Spleen (tissue), 11 donors: ENCODE measurements around the gene RNF166. TPM values are rescaled to one million over a fixed set of nuclear protein-coding genes. Genes with fewer than 3 reads are reported as not detected.

Experiments used
- DNase-seq: peaks from one replicate; pipeline ENCODE4 v3.0.0-alpha.2; 2020
- H3K27ac ChIP-seq, 8 donors: fragments of 200-600 bp; sonication (generic) in 7 of 8; 1 replicate in 4 of 8; 2 replicates in 4 of 8; pipeline versions ENCODE4 v1.5.0 to v1.8.0; 2016 to 2021; ENCODE audit warnings: inconsistent platforms in 4 of 8, mild to moderate bottlenecking in 4 of 8, moderate library complexity in 1 of 8
- H3K27me3 ChIP-seq, 7 donors: fragments of 200-600 bp; sonication (generic) in 6 of 7; replicated peaks in 1 of 7; 1 replicate in 4 of 7; 2 replicates in 3 of 7; pipeline versions ENCODE4 v1.5.0 to v1.8.0; 2016 to 2021; ENCODE audit warnings: inconsistent platforms in 3 of 7, mild to moderate bottlenecking in 1 of 7
- H3K36me3 ChIP-seq, 6 donors: fragments of 200-600 bp; sonication (generic) in 5 of 6; 1 replicate in 4 of 6; 2 replicates in 2 of 6; pipeline versions ENCODE4 v1.5.0 to v1.8.0; 2016 to 2021; ENCODE audit warnings: inconsistent platforms in 2 of 6
- H3K4me1 ChIP-seq, 6 donors: fragments of 200-600 bp; sonication (generic) in 5 of 6; 1 replicate in 3 of 6; 2 replicates in 3 of 6; pipeline versions ENCODE4 v1.5.0 to v1.8.0; 2016 to 2021; ENCODE audit warnings: inconsistent platforms in 3 of 6
- H3K4me3 ChIP-seq, 8 donors: fragments of 200-600 bp; sonication (generic) in 7 of 8; 1 replicate in 4 of 8; 2 replicates in 4 of 8; pipeline versions ENCODE4 v1.5.0 to v1.8.0; 2016 to 2021; ENCODE audit warnings: inconsistent platforms in 4 of 8, mild to moderate bottlenecking in 4 of 8, moderate library complexity in 2 of 8
- H3K9me3 ChIP-seq, 8 donors: fragments of 200-600 bp; sonication (generic) in 7 of 8; 1 replicate in 4 of 8; 2 replicates in 4 of 8; pipeline versions ENCODE4 v1.5.0 to v1.8.0; 2016 to 2021; ENCODE audit warnings: inconsistent platforms in 4 of 8
- CTCF ChIP-seq, 11 experiments: fragments of 200-600 bp in 7 of 11; fragments of 450-650 bp in 4 of 11; sonication (generic) in 4 of 11; IDR thresholded peaks in 8 of 11; conservative IDR thresholded peaks in 3 of 11; 1 replicate in 7 of 11; 2 replicates in 4 of 11; pipeline versions ENCODE4 v1.4.0 to v1.8.0; 2016 to 2021; ENCODE audit warnings: antibody characterized with exemption in 11 of 11, inconsistent platforms in 4 of 11, mild to moderate bottlenecking in 1 of 11
- POLR2A ChIP-seq, 3 donors: fragments of 450-650 bp; IDR thresholded peaks; one replicate each; pipeline ENCODE4 v1.5.1; 2017; ENCODE audit warnings: antibody characterized with exemption in 3 of 3, mild to moderate bottlenecking in 1 of 3
- POLR2AphosphoS5 ChIP-seq, 3 donors: sonication (generic); formaldehyde crosslinking; IDR thresholded peaks; one replicate each; pipeline ENCODE4 v1.5.1; 2017; ENCODE audit warnings: antibody characterized with exemption in 3 of 3
- WGBS, 5 donors: extraction: QIAGEN DNeasy Blood & Tissue Kit in 3 of 5; methylation state at CpG; one replicate each; pipeline versions ENCODE4 v1.1.5 to v1.1.7; 2013 to 2018; 5-methylcytosine and 5-hydroxymethylcytosine counted together
- intact Hi-C: fragments of 100-400 bp; cut with DNase I; formaldehyde crosslinking; loops from one replicate; pipeline ENCODE4 v1.15.0; 2023; ENCODE audit warnings: low total_unique reads
- polyA plus RNA-seq, 3 donors: library from polyadenylated mRNA; stranded (reverse); fragments of 200-250 nt; gene quantifications; one replicate each; pipeline ENCODE4 v1.2.1, GENCODE V29; 2013
- total RNA-seq, 7 donors: library from RNA; depleted of rRNA in 3 of 7; stranded (reverse); fragments of >200 nt in 3 of 7; fragmentation: NEBNext Ultra II Directional in 4 of 7; extraction: Animal tissue kit (Norgen Biotek cat#: 25700) in 4 of 7; gene quantifications; one replicate each; pipeline versions ENCODE4 v1.1.0 to v1.2.1, GENCODE V29; 2016 to 2021
- donor health status: healthy with polysubstance abuse.
- donor health status: DM: no; HTN: no; CAD: no; lungs with moderate emphysema.
- donor health status: DM: no; HTN: no; CAD: no.
- donor health status: Bipolar disorder and iron deficiency.
- donor health status: healthy.
- donor health status: DM: no; HTN: no; CAD: no.
- donor health status: DM: yes; HTN: yes; CAD: no.

Gene RNF166
- total and polyA plus RNA-seq, 10 donors: 55.7 to 135 (median 98.8) TPM

DNA sequence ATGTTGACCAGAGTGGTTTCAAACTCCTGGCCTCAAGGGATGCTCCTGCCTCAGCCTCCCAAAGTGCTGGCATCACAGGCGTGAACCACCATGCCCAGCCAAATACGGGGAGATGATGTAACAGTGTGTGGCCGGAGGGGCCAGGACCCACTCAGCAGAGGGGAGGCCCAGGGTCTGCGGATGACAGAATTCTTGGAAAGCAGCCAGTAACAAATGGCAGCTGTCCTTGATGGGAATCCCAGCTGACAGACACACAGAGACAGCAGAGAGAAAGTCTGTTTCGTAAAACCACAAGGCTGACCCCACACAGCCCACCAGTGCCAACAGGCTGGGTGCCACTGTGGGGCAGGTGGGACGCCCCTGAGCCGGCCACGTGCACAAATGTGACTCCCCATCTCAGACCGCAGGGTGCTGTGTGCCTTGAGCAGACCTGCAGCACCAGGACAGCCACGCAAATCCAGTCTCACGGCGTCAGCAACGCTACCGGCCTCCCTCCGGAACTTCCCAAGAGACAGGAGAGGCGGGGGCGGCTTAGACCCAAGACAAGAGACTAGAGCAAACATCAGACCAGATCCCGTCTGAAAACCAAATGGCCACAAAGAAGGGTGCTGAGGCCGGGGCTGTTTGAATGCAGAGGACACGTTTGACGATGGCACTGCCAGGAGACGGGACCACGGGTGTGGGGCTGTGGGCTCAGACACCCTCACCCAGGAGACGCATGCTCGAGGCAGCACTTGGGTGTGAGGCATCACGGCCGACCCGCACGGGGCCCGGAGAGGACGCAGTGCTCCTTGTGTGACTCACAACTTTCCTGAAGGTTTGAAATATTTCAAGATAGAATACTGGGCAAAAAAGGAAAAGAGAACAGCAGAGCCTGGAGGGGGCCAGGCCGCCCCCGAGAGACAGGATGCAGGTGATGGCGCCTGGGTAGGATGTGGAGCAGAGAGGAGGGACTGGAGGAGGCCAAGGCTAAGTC, 24.7 kb upstream of the RNF166 start:
- intact Hi-C loops: loop anchor here (10.0 kb wide), 1 partner anchor 484 kb away; the partner anchor contains the start of gene ZNF778
- TF ChIP-seq POLR2AphosphoS5 (IDR thresholded peaks at IDR 0.05): no peak
- no peak for TF ChIP-seq CTCF (IDR thresholded peaks at IDR 0.05 in 8 of 11, conservative IDR thresholded peaks at IDR 0.05 in 3 of 11)
- TF ChIP-seq POLR2A (IDR thresholded peaks at IDR 0.05): no peak
- Histone ChIP-seq H3K27ac (no peak overlapping the region), H3K9me3 (no peaks in the 10 kb centered on the region), H3K4me1 (no peaks in the 10 kb centered on the region), H3K36me3 (peaks cover 4 to 87% (median 76%) of the 10 kb centered on the region in 6 donors), H3K4me3 (no peak overlapping the region), H3K27me3 (no peaks in the 10 kb centered on the region)
- DNase-seq: no peak
- WGBS, 5 donors: 86 to 90% (median 88%) methylated on average over 33 to 34 of the region's 34 CpGs

DNA sequence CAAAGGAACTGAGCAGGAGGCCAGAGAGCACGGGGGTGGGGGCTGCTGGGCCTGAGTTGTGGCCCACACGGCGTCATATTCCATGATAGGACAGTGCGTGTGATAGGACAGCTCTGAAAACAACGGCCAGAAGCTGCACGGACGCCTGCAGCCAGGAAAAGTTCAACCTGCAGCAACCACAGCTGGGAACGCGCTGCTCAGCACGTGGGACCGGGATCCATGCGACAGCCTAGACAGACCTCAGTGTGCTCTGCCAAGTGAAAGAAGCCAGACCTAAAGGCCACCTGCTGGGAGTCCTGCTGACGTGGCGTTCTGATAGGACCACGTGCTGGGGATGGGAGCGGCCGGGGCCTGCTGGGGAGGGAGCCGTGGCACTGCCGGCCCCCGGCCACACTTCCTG, 21.7 kb upstream of the RNF166 start:
- Histone ChIP-seq H3K4me1 (no peaks in the 10 kb centered on the region), H3K27me3 (no peaks in the 10 kb centered on the region), H3K36me3 (peaks cover 13 to 87% (median 75%) of the 10 kb centered on the region in 6 donors), H3K4me3 (no peak overlapping the region), H3K27ac (no peak overlapping the region), H3K9me3 (no peaks in the 10 kb centered on the region)
- no peak for DNase-seq
- 88 to 93% (median 88%) methylated on average over 12 to 20 of the region's 20 CpGs for WGBS, 5 donors
- intact Hi-C loops: no loop called here
- TF ChIP-seq POLR2AphosphoS5 (IDR thresholded peaks at IDR 0.05) (no peak), POLR2A (IDR thresholded peaks at IDR 0.05) (no peak), CTCF (IDR thresholded peaks at IDR 0.05 in 8 of 11, conservative IDR thresholded peaks at IDR 0.05 in 3 of 11) (no peak)

GRCh38 chr16:88726981-88727380, 20.8 kb upstream of the RNF166 start:
- no peaks in the 10 kb centered on the region for H3K27me3 ChIP-seq
- no peak for DNase-seq
- H3K9me3 ChIP-seq: no peaks in the 10 kb centered on the region
- WGBS, 5 donors: 94 to 96% (median 96%) methylated on average over 25 to 28 of the region's 28 CpGs; no CpG with 5 or more reads in 1 of the 5 donors
- TF ChIP-seq CTCF (IDR thresholded peaks at IDR 0.05 in 8 of 11, conservative IDR thresholded peaks at IDR 0.05 in 3 of 11) (no peak), POLR2AphosphoS5 (IDR thresholded peaks at IDR 0.05) (peak in 1 of 3 donors; percentile 53)
- H3K4me3 ChIP-seq: no peak overlapping the region
- intact Hi-C loops: no loop called here
- no peak overlapping the region for H3K27ac ChIP-seq
- H3K36me3 ChIP-seq: peaks cover 20 to 87% (median 75%) of the 10 kb centered on the region in 6 donors
- H3K4me1 ChIP-seq: no peaks in the 10 kb centered on the region

DNA sequence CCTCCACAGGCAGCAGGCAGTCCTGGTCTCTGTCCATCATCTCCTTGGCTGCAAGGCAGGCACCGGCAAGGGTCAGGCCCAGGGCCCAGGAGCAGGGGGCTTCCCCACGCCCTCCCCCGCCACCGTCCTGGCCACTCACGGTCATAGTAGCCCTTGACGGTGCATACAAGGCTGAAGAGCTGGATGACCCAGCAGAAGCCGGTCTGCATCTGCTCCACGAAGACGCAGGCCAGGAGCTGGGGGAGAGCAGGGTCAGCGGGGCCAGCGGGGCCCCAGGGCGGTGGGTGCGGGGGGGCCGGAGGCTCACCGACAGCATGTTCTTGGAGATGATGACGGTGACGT, 20.2 kb upstream of the RNF166 start:
- no peak for DNase-seq
- 86 to 96% (median 89%) methylated on average over 13 to 17 of the region's 17 CpGs for WGBS, 5 donors
- no peak overlapping the region for H3K4me3 ChIP-seq
- H3K27ac ChIP-seq: no peak overlapping the region
- H3K27me3 ChIP-seq: no peaks in the 10 kb centered on the region
- H3K4me1 ChIP-seq: no peaks in the 10 kb centered on the region
- no peaks in the 10 kb centered on the region for H3K9me3 ChIP-seq
- H3K36me3 ChIP-seq: peaks cover 22 to 87% (median 77%) of the 10 kb centered on the region in 6 donors
- intact Hi-C loops: no loop called here
- peak in 1 of 3 donors; percentile 5 for TF ChIP-seq POLR2AphosphoS5 (IDR thresholded peaks at IDR 0.05)
- TF ChIP-seq POLR2A (IDR thresholded peaks at IDR 0.05): no peak
- no peak for TF ChIP-seq CTCF (IDR thresholded peaks at IDR 0.05 in 8 of 11, conservative IDR thresholded peaks at IDR 0.05 in 3 of 11)
